IMR-90 (cell line): Measurements from ENCODE around the gene DIP2A. TPM values are rescaled to one million over a fixed set of nuclear protein-coding genes. Genes with fewer than 3 reads are reported as not detected.

Experiments used
- ATAC-seq: fragments of 200-7000 bp; cut with Tn5 transposase; 2 replicates; pipeline ENCODE4 v1.9.1; 2020; ENCODE audit warnings: low read depth, mild to moderate bottlenecking, moderate library complexity
- BruUV-seq: library from RNA; stranded (reverse); fragments of 400-500 nt; replicated peaks from 2 replicates; lab custom pipeline; 2021; lab: Mats Ljungman, UMichigan
- CTCF ChIA-PET: fragments of 300-600 bp; formaldehyde crosslinking; extraction: SDS; loops from one replicate; lab custom pipeline; 2021; ENCODE audit warnings: antibody characterized with exemption; lab: Yijun Ruan, JAX
- POLR2A ChIA-PET: fragments of 300-600 bp; sonication (Branson Sonifier 250); formaldehyde crosslinking; loops from one replicate; lab custom pipeline; 2022; ENCODE audit warnings: antibody characterized with exemption; ENCODE audit not compliant: unreplicated experiment; lab: Charles Lee
- DNase-seq: peaks from one replicate; pipeline ENCODE4 v3.0.0; 2013
- H2AFZ ChIP-seq: replicated peaks from 2 replicates; pipeline ENCODE3; 2013; ENCODE audit warnings: low read length, mild to moderate bottlenecking; ENCODE audit not compliant: poor library complexity
- H2AK5ac ChIP-seq: 2 replicates; pipeline ENCODE4 v1.6.1; 2013; ENCODE audit warnings: low read depth, low read length, inconsistent platforms
- H2AK9ac ChIP-seq: replicated peaks from 2 replicates; pipeline ENCODE3; 2013; ENCODE audit warnings: mild to moderate bottlenecking, low read depth, low read length, moderate library complexity; ENCODE audit not compliant: poor library complexity
- H2BK120ac ChIP-seq: 2 replicates; pipeline ENCODE4 v1.6.1; 2013; ENCODE audit warnings: low read depth, low read length, inconsistent platforms
- H2BK15ac ChIP-seq: 3 replicates; pipeline ENCODE4 v1.6.1; 2013; ENCODE audit warnings: low read depth, low read length, inconsistent platforms
- H2BK20ac ChIP-seq: 2 replicates; pipeline ENCODE4 v1.6.1; 2013; ENCODE audit warnings: low read depth, mild to moderate bottlenecking, inconsistent platforms, low read length, moderate library complexity
- H2BK5ac ChIP-seq: 2 replicates; pipeline ENCODE4 v1.6.1; 2013; ENCODE audit warnings: mild to moderate bottlenecking, low read depth, low read length, inconsistent platforms; ENCODE audit not compliant: poor library complexity, severe bottlenecking
- H3K14ac ChIP-seq: replicated peaks from 2 replicates; pipeline ENCODE4 v1.6.1; 2013; ENCODE audit warnings: low read depth, low read length, inconsistent platforms
- H3K18ac ChIP-seq: 2 replicates; pipeline ENCODE4 v1.6.1; 2013; ENCODE audit warnings: low read depth, low read length, control low read depth
- H3K23ac ChIP-seq: 2 replicates; pipeline ENCODE4 v1.6.1; 2013; ENCODE audit warnings: low read depth, low read length, inconsistent platforms
- H3K27ac ChIP-seq: 2 replicates; pipeline ENCODE4 v1.5.1; 2013; ENCODE audit warnings: mild to moderate bottlenecking, control low read depth, low read length; ENCODE audit not compliant: insufficient read depth
- H3K27me3 ChIP-seq: 2 replicates; pipeline ENCODE4 v1.6.1; 2013; ENCODE audit warnings: low read length; ENCODE audit not compliant: control insufficient read depth, insufficient read depth
- H3K36me3 ChIP-seq: 2 replicates; pipeline ENCODE4 v1.6.1; 2013; ENCODE audit warnings: low read length, mixed read lengths; ENCODE audit not compliant: control insufficient read depth, insufficient read depth
- H3K4ac ChIP-seq: 2 replicates; pipeline ENCODE4 v1.6.1; 2013; ENCODE audit warnings: low read depth, low read length, inconsistent platforms
- H3K4me1 ChIP-seq: 2 replicates; pipeline ENCODE4 v1.6.1; 2013; ENCODE audit warnings: low read length, mixed read lengths; ENCODE audit not compliant: control insufficient read depth, insufficient read depth
- H3K4me2 ChIP-seq: 2 replicates; pipeline ENCODE4 v1.6.1; 2013; ENCODE audit warnings: low read depth, mild to moderate bottlenecking, control low read depth, low read length, moderate library complexity
- H3K4me3 ChIP-seq: 2 replicates; pipeline ENCODE4 v1.5.1; 2013; ENCODE audit warnings: low read depth, mild to moderate bottlenecking, control low read depth, low read length, moderate library complexity; ENCODE audit not compliant: insufficient read depth
- H3K56ac ChIP-seq: 2 replicates; pipeline ENCODE4 v1.6.1; 2013; ENCODE audit warnings: low read length, inconsistent platforms; ENCODE audit not compliant: insufficient read depth; ENCODE audit errors: extremely low read depth
- H3K79me1 ChIP-seq, 2 experiments: 2 replicates each; pipeline ENCODE4 v1.6.1; 2013; ENCODE audit warnings: low read length in 2 of 2, inconsistent platforms in 1 of 2, low read depth in 1 of 2
- H3K9ac ChIP-seq: 2 replicates; pipeline ENCODE4 v1.6.1; 2013; ENCODE audit warnings: low read depth, low read length, control low read depth
- H3K9me1 ChIP-seq: 2 replicates; pipeline ENCODE4 v1.6.1; 2013; ENCODE audit warnings: low read length, inconsistent platforms; ENCODE audit not compliant: insufficient read depth
- H3K9me3 ChIP-seq: 2 replicates; pipeline ENCODE4 v1.6.1; 2013; ENCODE audit warnings: low read length; ENCODE audit not compliant: control insufficient read depth, insufficient read depth
- H4K20me1 ChIP-seq: 2 replicates; pipeline ENCODE4 v1.6.1; 2013; ENCODE audit warnings: low read length, inconsistent platforms; ENCODE audit not compliant: insufficient read depth
- H4K5ac ChIP-seq: 2 replicates; pipeline ENCODE4 v1.6.1; 2013; ENCODE audit warnings: mild to moderate bottlenecking, low read depth, low read length, control low read depth
- H4K8ac ChIP-seq, 2 experiments: 2 replicates each; pipeline ENCODE4 v1.6.1; 2013; ENCODE audit warnings: low read depth in 2 of 2, low read length in 2 of 2, control low read depth in 1 of 2, inconsistent platforms in 1 of 2
- H4K91ac ChIP-seq: 2 replicates; pipeline ENCODE4 v1.6.1; 2013; ENCODE audit warnings: low read depth, low read length, inconsistent platforms; ENCODE audit not compliant: insufficient read depth
- BHLHE40 ChIP-seq: fragments of 150-350 bp; IDR thresholded peaks from 2 replicates; pipeline ENCODE4 v1.6.1; 2016; ENCODE audit warnings: mild to moderate bottlenecking, low read depth, low read length
- CEBPB ChIP-seq: IDR thresholded peaks from 2 replicates; pipeline ENCODE4 v1.6.1; 2012; ENCODE audit warnings: low read depth, low read length, improper control_type of control experiment
- CHD1 ChIP-seq: IDR thresholded peaks from 2 replicates; pipeline ENCODE4 v1.6.1; 2012; ENCODE audit warnings: low read depth, low read length, improper control_type of control experiment
- FOS ChIP-seq: fragments of 150-350 bp; IDR thresholded peaks from 2 replicates; pipeline ENCODE4 v1.6.1; 2016; ENCODE audit warnings: low read depth, low read length
- MAFK ChIP-seq: IDR thresholded peaks from 2 replicates; pipeline ENCODE4 v1.6.1; 2012; ENCODE audit warnings: low read depth, low read length, improper control_type of control experiment
- MAZ ChIP-seq: IDR thresholded peaks from 2 replicates; pipeline ENCODE4 v1.6.1; 2012; ENCODE audit warnings: low read depth, mild to moderate bottlenecking, low read length, improper control_type of control experiment, moderate library complexity, borderline replicate concordance
- MXI1 ChIP-seq: IDR thresholded peaks from 2 replicates; pipeline ENCODE4 v1.6.1; 2012; ENCODE audit warnings: low read depth, mild to moderate bottlenecking, low read length, moderate library complexity, borderline replicate concordance
- NFE2L2 ChIP-seq: fragments of 150-350 bp; IDR thresholded peaks from 2 replicates; pipeline ENCODE4 v1.6.1; 2016; ENCODE audit warnings: low read depth, mild to moderate bottlenecking, low read length
- POLR2A ChIP-seq: IDR thresholded peaks from 2 replicates; pipeline ENCODE4 v1.6.1; 2012; ENCODE audit warnings: mild to moderate bottlenecking, low read depth, low read length
- RAD21 ChIP-seq: IDR thresholded peaks from 2 replicates; pipeline ENCODE4 v1.6.1; 2012; ENCODE audit warnings: low read length, improper control_type of control experiment
- RCOR1 ChIP-seq: IDR thresholded peaks from 2 replicates; pipeline ENCODE4 v1.6.1; 2012; ENCODE audit warnings: mild to moderate bottlenecking, low read length, improper control_type of control experiment; ENCODE audit not compliant: insufficient replicate concordance
- RFX5 ChIP-seq: IDR thresholded peaks from 2 replicates; pipeline ENCODE4 v1.8.0; 2012; ENCODE audit warnings: low read depth, mild to moderate bottlenecking, low read length, moderate library complexity
- SMC3 ChIP-seq: fragments of 150-350 bp; IDR thresholded peaks from 2 replicates; pipeline ENCODE4 v1.6.1; 2016; ENCODE audit warnings: low read depth, mild to moderate bottlenecking, antibody characterized with exemption, low read length, moderate library complexity
- WGBS, 2 experiments: methylation state at CpG; one replicate each; pipeline versions ENCODE4 v1.1.5 to v1.1.7; 2013; ENCODE audit warnings: missing lambda C conversion rate in 2 of 2; ENCODE audit not compliant: insufficient read length in 1 of 2; ENCODE audit errors: extremely low coverage in 2 of 2; 5-methylcytosine and 5-hydroxymethylcytosine counted together
- dilution Hi-C: fragments of 300-500 bp; cut with HindIII; formaldehyde crosslinking; loops from one replicate; pipeline ENCODE4 v1.14.3; 2018; ENCODE audit warnings: low sequenced_read_pairs; ENCODE audit not compliant: unreplicated experiment
- in situ Hi-C: fragments of 300-500 bp; cut with MboI; formaldehyde crosslinking; loops from 3 replicates; pipeline ENCODE4 v1.14.3; 2019; ENCODE audit warnings: low sequenced_read_pairs, inconsistent platforms, mixed read lengths
- intact Hi-C: fragments of 100-400 bp; cut with micrococcal nuclease; formaldehyde crosslinking; loops from 2 replicates; pipeline ENCODE4 v1.10.0; 2022
- polyA plus RNA-seq, 3 experiments: library from polyadenylated mRNA; depleted of rRNA; stranded (reverse); fragments of >200 nt; gene quantifications; 2 replicates each; pipeline ENCODE4 v1.2.3, GENCODE V29; 2012; ENCODE audit warnings: low replicate concordance in 1 of 3
- total RNA-seq: library from RNA; depleted of rRNA; stranded (reverse); fragments of >200 nt; gene quantifications from 2 replicates; pipeline ENCODE4 v1.2.3, GENCODE V29; 2012
- TF ChIP-seq, protein P1 (sequence below): fragments of 150-350 bp; IDR thresholded peaks from 2 replicates; pipeline ENCODE4 v1.6.1; 2016; ENCODE audit warnings: low read depth, mild to moderate bottlenecking, low read length, moderate library complexity, borderline replicate concordance
- TF ChIP-seq, protein P2 (sequence below): fragments of 150-350 bp; IDR thresholded peaks from 2 replicates; pipeline ENCODE4 v1.6.1; 2017; ENCODE audit warnings: mild to moderate bottlenecking, antibody characterized with exemption, low read length, low read depth
- TF ChIP-seq, protein P3 (sequence below): conservative IDR thresholded peaks from 2 replicates; pipeline ENCODE4 v1.5.1; 2012; ENCODE audit warnings: mild to moderate bottlenecking, low read depth, low read length, improper control_type of control experiment

DIP2A gene
- total and polyA plus RNA-seq, 2 of the 4 experiments (the other 2 are of a cell fraction) = 17.9 to 24.3 TPM

DNA sequence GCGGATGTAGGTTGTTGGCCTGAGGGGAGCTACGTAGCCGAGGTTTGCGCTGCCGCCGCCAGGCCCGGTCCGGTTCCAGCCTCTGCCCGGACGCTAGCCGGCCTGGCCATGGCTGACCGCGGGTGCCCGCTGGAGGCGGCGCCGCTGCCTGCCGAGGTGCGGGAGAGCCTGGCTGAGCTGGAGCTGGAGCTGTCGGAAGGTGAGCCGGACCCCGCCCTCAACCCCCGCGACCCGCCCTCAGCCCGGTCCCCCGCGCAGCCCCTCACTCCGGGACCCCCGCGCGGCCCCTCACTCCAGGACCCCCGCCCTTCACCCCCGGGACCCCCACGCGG is 299 bp downstream of the DIP2A start:
- H2BK120ac ChIP-seq = 0 out of 2 replicates have a peak overlapping the region, but pooled peaks have one; percentile 25
- no peaks in the 10 kb centered on the region for H3K27me3 ChIP-seq
- in situ Hi-C loops = no loop called here
- TF ChIP-seq SMC3 (no peak), RCOR1 (no peak), CEBPB (no peak), RFX5 (no peak), MAFK (no peak), BHLHE40 (no peak), POLR2A (no peak), FOS (no peak), MXI1 (no peak), RAD21 (no peak), MAZ (no peak), NFE2L2 (no peak), CHD1 (no peak)
- TF ChIP-seq, protein P1, sequence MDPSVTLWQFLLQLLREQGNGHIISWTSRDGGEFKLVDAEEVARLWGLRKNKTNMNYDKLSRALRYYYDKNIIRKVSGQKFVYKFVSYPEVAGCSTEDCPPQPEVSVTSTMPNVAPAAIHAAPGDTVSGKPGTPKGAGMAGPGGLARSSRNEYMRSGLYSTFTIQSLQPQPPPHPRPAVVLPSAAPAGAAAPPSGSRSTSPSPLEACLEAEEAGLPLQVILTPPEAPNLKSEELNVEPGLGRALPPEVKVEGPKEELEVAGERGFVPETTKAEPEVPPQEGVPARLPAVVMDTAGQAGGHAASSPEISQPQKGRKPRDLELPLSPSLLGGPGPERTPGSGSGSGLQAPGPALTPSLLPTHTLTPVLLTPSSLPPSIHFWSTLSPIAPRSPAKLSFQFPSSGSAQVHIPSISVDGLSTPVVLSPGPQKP = no peak
- TF ChIP-seq, protein P2, sequence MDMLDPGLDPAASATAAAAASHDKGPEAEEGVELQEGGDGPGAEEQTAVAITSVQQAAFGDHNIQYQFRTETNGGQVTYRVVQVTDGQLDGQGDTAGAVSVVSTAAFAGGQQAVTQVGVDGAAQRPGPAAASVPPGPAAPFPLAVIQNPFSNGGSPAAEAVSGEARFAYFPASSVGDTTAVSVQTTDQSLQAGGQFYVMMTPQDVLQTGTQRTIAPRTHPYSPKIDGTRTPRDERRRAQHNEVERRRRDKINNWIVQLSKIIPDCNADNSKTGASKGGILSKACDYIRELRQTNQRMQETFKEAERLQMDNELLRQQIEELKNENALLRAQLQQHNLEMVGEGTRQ = no peak
- TF ChIP-seq, protein P3, sequence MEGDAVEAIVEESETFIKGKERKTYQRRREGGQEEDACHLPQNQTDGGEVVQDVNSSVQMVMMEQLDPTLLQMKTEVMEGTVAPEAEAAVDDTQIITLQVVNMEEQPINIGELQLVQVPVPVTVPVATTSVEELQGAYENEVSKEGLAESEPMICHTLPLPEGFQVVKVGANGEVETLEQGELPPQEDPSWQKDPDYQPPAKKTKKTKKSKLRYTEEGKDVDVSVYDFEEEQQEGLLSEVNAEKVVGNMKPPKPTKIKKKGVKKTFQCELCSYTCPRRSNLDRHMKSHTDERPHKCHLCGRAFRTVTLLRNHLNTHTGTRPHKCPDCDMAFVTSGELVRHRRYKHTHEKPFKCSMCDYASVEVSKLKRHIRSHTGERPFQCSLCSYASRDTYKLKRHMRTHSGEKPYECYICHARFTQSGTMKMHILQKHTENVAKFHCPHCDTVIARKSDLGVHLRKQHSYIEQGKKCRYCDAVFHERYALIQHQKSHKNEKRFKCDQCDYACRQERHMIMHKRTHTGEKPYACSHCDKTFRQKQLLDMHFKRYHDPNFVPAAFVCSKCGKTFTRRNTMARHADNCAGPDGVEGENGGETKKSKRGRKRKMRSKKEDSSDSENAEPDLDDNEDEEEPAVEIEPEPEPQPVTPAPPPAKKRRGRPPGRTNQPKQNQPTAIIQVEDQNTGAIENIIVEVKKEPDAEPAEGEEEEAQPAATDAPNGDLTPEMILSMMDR = no peak
- ChIA-PET CTCF (no interaction called here), POLR2A (no interaction called here)
- DNase-seq (no peak), ATAC-seq (no peak)
- peaks cover 24 to 79% of the 10 kb centered on the region in 2 experiments for H3K79me1 ChIP-seq
- peak overlapping the region; percentile 94 for H2AK9ac ChIP-seq
- peak overlapping the region; percentile 100 for H3K4me3 ChIP-seq
- H2BK5ac ChIP-seq = peak overlapping the region; percentile 88
- H3K4me2 ChIP-seq = no peak overlapping the region; the same call in 1 of the 2 replicates
- H3K56ac ChIP-seq = no peak overlapping the region
- H3K9me1 ChIP-seq = peaks cover 22% of the 10 kb centered on the region
- peak overlapping the region; percentile 74 for H4K5ac ChIP-seq
- BruUV-seq = no TSS peak
- H3K27ac ChIP-seq = peak overlapping the region; percentile 96
- intact Hi-C loops = no loop called here
- H3K14ac ChIP-seq = peak overlapping the region; percentile 48; the same call in 1 of the 2 replicates
- peak overlapping the region; percentile 94 for H3K9ac ChIP-seq
- no peak overlapping the region for H2BK15ac ChIP-seq
- dilution Hi-C loops = no loop called here
- peak overlapping the region; percentile 81 to 83; a peak in 2 of 4 replicates for H4K8ac ChIP-seq
- H4K20me1 ChIP-seq = peaks cover 5% of the 10 kb centered on the region
- peaks cover 22% of the 10 kb centered on the region for H3K4me1 ChIP-seq
- H3K9me3 ChIP-seq = no peaks in the 10 kb centered on the region
- H3K18ac ChIP-seq = peak overlapping the region; percentile 11; the same call in 1 of the 2 replicates
- H3K4ac ChIP-seq = peak overlapping the region; percentile 71
- no peak overlapping the region for H3K23ac ChIP-seq
- no peak overlapping the region for H2BK20ac ChIP-seq
- H2AFZ ChIP-seq = peak overlapping the region; percentile 99
- peak overlapping the region; percentile 54 for H4K91ac ChIP-seq
- 0% methylated on average over 4 of the region's 36 CpGs; no CpG with 5 or more reads in 1 of the 2 experiments for WGBS, 2 experiments
- H3K36me3 ChIP-seq = peaks cover 1% of the 10 kb centered on the region
- no peak overlapping the region for H2AK5ac ChIP-seq
